Fibroblast of lung (primary cell): ENCODE measurements around the gene DNAH6. TPM values are rescaled to one million over a fixed set of nuclear protein-coding genes. Genes with fewer than 3 reads are reported as not detected.
"Not testable (repeated sequence)": the region's sequence is repeated elsewhere in the genome, so short reads cannot be mapped to it uniquely, and the experiment has no call there.

Experiments
- DNase-seq, 2 donors: peaks; one replicate each; pipeline versions ENCODE4 v3.0.0 to v3.0.0-alpha.2; 2010; ENCODE audit warnings: low read depth in 2 of 2
- H2AFZ ChIP-seq: 2 replicates; pipeline ENCODE4 v1.5.1; 2012; ENCODE audit warnings: low read length, control low read depth, inconsistent platforms
- H3K27ac ChIP-seq: 2 replicates; pipeline ENCODE4 v1.5.1; 2011; ENCODE audit warnings: low read length, control low read depth; ENCODE audit not compliant: insufficient read depth
- H3K27me3 ChIP-seq: 2 replicates; pipeline ENCODE4 v1.5.1; 2011; ENCODE audit warnings: mild to moderate bottlenecking, low read length; ENCODE audit not compliant: control insufficient read depth, insufficient read depth
- H3K36me3 ChIP-seq: 2 replicates; pipeline ENCODE4 v1.5.1; 2011; ENCODE audit warnings: low read length; ENCODE audit not compliant: control insufficient read depth, insufficient read depth
- H3K4me1 ChIP-seq: 2 replicates; pipeline ENCODE4 v1.5.1; 2011; ENCODE audit warnings: low read length; ENCODE audit not compliant: control insufficient read depth, insufficient read depth; ENCODE audit errors: extremely low read depth
- H3K4me2 ChIP-seq: 2 replicates; pipeline ENCODE4 v1.5.1; 2011; ENCODE audit warnings: low read length, control low read depth; ENCODE audit not compliant: insufficient read depth; ENCODE audit errors: extremely low read depth
- H3K4me3 ChIP-seq, 4 experiments: fragments of 200-600 bp in 1 of 4; sonication (generic) in 1 of 4; replicated peaks in 1 of 4; 2 replicates each; pipeline ENCODE4 v1.5.1; 2011 to 2016; ENCODE audit warnings: low read length in 4 of 4, low read depth in 3 of 4, mild to moderate bottlenecking in 3 of 4, control low read depth in 2 of 4, inconsistent platforms in 1 of 4, mixed read lengths in 1 of 4; ENCODE audit not compliant: insufficient read depth in 1 of 4; ENCODE audit errors: control extremely low read depth in 1 of 4
- H3K79me2 ChIP-seq: 2 replicates; pipeline ENCODE4 v1.5.1; 2012; ENCODE audit warnings: mild to moderate bottlenecking, low read length, inconsistent platforms; ENCODE audit not compliant: control insufficient read depth, insufficient read depth
- H3K9ac ChIP-seq: 2 replicates; pipeline ENCODE4 v1.5.1; 2011; ENCODE audit warnings: mild to moderate bottlenecking, low read length, control low read depth; ENCODE audit not compliant: insufficient read depth
- H3K9me3 ChIP-seq: 2 replicates; pipeline ENCODE4 v1.5.1; 2012; ENCODE audit warnings: low read depth, low read length; ENCODE audit not compliant: control insufficient read depth, insufficient read depth
- H4K20me1 ChIP-seq: 2 replicates; pipeline ENCODE4 v1.5.1; 2011; ENCODE audit warnings: low read length; ENCODE audit not compliant: control insufficient read depth, insufficient read depth; ENCODE audit errors: extremely low read depth
- EZH2 ChIP-seq: IDR thresholded peaks from 2 replicates; pipeline ENCODE4 v1.5.1; 2012; ENCODE audit warnings: low read length, control low read depth, mild to moderate bottlenecking; ENCODE audit errors: missing control alignments
- polyA plus RNA-seq, 2 donors: library from polyadenylated mRNA; depleted of rRNA in 1 of 2; stranded (reverse) in 1 of 2; unstranded in 1 of 2; fragments of >200 nt; gene quantifications; 2 replicates each; pipeline ENCODE4 v1.2.1, GENCODE V29; 2011 to 2012; ENCODE audit warnings: missing spikeins in 1 of 2
- total RNA-seq: library from RNA; depleted of rRNA; stranded (reverse); fragments of >200 nt; gene quantifications from 2 replicates; pipeline ENCODE4 v1.2.1, GENCODE V29; 2014
- TF ChIP-seq, protein P1 (sequence below), 2 donors: IDR thresholded peaks in 1 of 2; conservative IDR thresholded peaks in 1 of 2; 1 replicate in 1 of 2; 2 replicates in 1 of 2; pipeline ENCODE4 v1.5.1; 2011 to 2012; ENCODE audit warnings: low read length in 2 of 2, control low read depth in 1 of 2, inconsistent platforms in 1 of 2, low read depth in 1 of 2, mild to moderate bottlenecking in 1 of 2

Gene DNAH6
- total and polyA plus RNA-seq, 2 donors (not counting 1 experiment from before 2014, with no cell fraction given): under 0.01 to 0.01 TPM

DNA sequence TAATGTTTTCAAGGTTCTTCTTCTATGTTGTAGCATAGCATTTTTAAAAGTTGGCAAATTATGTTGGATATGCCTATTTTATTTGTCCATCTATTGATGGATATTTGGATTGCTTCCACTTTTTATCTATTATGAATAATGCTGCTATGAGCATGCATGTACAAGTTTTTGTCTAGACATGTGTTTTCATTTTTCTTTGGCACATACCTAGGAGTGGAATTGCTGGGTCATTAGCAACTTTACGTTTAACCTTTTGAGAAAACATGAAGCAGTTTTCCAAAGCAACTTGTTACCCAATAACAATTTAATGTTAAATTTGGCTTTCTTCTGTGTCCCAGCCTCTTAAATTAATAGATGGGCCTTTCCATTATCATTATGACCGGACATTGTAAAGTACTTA, 30.3 kb downstream of the DNAH6 start:
- Histone ChIP-seq H2AFZ (no peak overlapping the region), H3K27ac (no peak overlapping the region), H3K27me3 (peaks cover 3% of the 10 kb centered on the region), H3K4me1 (no peaks in the 10 kb centered on the region), H3K79me2 (no peaks in the 10 kb centered on the region), H3K4me2 (no peak overlapping the region), H3K9me3 (no peaks in the 10 kb centered on the region), H3K9ac (no peak overlapping the region), H3K4me3 (no peak overlapping the region), H3K36me3 (no peaks in the 10 kb centered on the region), H4K20me1 (no peaks in the 10 kb centered on the region)
- no peak for DNase-seq
- no peak for TF ChIP-seq EZH2
- TF ChIP-seq, protein P1, sequence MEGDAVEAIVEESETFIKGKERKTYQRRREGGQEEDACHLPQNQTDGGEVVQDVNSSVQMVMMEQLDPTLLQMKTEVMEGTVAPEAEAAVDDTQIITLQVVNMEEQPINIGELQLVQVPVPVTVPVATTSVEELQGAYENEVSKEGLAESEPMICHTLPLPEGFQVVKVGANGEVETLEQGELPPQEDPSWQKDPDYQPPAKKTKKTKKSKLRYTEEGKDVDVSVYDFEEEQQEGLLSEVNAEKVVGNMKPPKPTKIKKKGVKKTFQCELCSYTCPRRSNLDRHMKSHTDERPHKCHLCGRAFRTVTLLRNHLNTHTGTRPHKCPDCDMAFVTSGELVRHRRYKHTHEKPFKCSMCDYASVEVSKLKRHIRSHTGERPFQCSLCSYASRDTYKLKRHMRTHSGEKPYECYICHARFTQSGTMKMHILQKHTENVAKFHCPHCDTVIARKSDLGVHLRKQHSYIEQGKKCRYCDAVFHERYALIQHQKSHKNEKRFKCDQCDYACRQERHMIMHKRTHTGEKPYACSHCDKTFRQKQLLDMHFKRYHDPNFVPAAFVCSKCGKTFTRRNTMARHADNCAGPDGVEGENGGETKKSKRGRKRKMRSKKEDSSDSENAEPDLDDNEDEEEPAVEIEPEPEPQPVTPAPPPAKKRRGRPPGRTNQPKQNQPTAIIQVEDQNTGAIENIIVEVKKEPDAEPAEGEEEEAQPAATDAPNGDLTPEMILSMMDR (conservative IDR thresholded peaks at IDR 0.05 in 1 of 2, IDR thresholded peaks at IDR 0.05 in 1 of 2; ENCODE audit: low read depth in 1 of 2, low read length in 2 of 2): no peak

DNA sequence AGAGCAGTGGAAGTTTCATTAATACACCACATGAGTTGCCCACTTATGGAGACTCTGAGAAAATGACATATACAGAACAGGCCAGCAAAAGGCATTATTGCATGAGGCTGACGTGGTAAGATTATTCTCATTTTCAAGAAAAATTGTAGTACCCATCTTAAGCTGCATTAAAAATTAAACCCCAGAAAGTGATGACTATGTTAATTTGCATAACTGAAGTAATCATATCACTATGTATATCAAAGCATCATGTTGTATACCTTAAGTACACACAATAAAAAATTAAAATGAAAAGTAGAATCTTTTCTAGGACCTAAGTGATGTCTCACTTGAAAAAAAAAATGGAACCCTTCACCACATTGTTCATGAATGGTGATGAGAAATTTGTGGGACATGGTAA, 32.0 kb downstream of the DNAH6 start:
- no peak overlapping the region for H2AFZ ChIP-seq

DNA sequence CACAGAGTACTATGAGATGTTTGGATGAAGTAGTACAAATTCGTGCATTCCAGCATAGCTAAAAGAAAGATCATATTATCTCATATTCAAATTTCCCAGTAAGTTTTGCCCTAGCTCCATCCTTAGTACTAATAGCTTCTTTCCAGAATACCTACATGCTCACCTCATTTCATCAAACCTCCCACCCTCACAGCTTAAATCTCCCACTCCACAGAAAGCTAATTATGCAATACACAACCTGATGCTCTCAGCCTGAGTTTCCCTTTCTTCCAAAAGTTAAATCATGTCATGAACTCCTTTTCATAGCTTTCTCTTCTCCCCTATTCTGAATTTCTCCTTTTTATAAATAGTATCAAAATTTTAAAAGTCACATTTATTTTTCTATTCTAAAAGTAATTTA, 34.6 kb downstream of the DNAH6 start:
- Histone ChIP-seq H3K9ac (no peak overlapping the region), H3K4me1 (no peaks in the 10 kb centered on the region), H3K79me2 (no peaks in the 10 kb centered on the region), H4K20me1 (no peaks in the 10 kb centered on the region), H3K36me3 (no peaks in the 10 kb centered on the region), H3K27me3 (peaks cover 3% of the 10 kb centered on the region), H2AFZ (no peak overlapping the region), H3K4me2 (no peak overlapping the region), H3K4me3 (no peak overlapping the region), H3K9me3 (no peaks in the 10 kb centered on the region), H3K27ac (no peak overlapping the region)
- TF ChIP-seq EZH2: no peak
- TF ChIP-seq, protein P1 (conservative IDR thresholded peaks at IDR 0.05 in 1 of 2, IDR thresholded peaks at IDR 0.05 in 1 of 2; ENCODE audit: low read depth in 1 of 2, low read length in 2 of 2): no peak
- no peak for DNase-seq

More for the DNA sequence above, 32.0 kb downstream of the DNAH6 start:
- Histone ChIP-seq H3K9me3 (no peaks in the 10 kb centered on the region), H3K4me3 (no peak overlapping the region), H4K20me1 (no peaks in the 10 kb centered on the region), H3K79me2 (no peaks in the 10 kb centered on the region), H3K36me3 (no peaks in the 10 kb centered on the region), H3K27me3 (peaks cover 3% of the 10 kb centered on the region), H3K4me2 (no peak overlapping the region), H3K4me1 (no peaks in the 10 kb centered on the region), H3K9ac (no peak overlapping the region), H3K27ac (no peak overlapping the region)
- no peak for DNase-seq
- TF ChIP-seq, protein P1 (conservative IDR thresholded peaks at IDR 0.05 in 1 of 2, IDR thresholded peaks at IDR 0.05 in 1 of 2; ENCODE audit: low read depth in 1 of 2, low read length in 2 of 2): no peak
- TF ChIP-seq EZH2: no peak

DNA sequence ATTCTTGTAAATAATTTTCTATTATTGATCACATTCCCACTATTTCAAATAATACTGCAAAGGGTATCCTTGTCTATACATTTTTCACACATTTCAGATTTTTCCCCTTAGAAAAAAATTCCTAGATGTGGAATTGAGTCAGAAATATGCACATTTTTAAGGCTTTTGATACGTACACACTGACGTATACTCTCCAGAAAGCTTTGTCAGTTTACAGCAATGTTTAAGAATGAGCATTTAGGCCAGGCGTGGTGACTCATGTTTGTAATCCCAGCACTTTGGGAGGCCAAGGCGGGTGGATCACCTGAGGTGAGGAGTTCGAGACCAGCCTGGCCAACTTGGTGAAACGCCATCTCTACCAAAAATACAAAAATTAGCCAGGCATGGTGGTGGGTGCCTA, 35.2 kb downstream of the DNAH6 start:
- not testable (repeated sequence) for H3K9ac ChIP-seq

More for the DNA sequence above, 35.2 kb downstream of the DNAH6 start:
- not testable (repeated sequence) for H3K9me3 ChIP-seq, H3K27me3 ChIP-seq, DNase-seq, H3K4me2 ChIP-seq, H3K4me3 ChIP-seq, H3K4me1 ChIP-seq, H3K27ac ChIP-seq, H4K20me1 ChIP-seq, H3K79me2 ChIP-seq, H3K36me3 ChIP-seq, H2AFZ ChIP-seq
